GM19452 (cell line): ENCODE measurements around the gene DVL1.
"Not testable (repeated sequence)": the region's sequence is repeated elsewhere in the genome, so short reads cannot be mapped to it uniquely, and the experiment has no call there.

Experiments
- ATAC-seq: cut with Tn5 transposase; IDR thresholded peaks from one replicate; pipeline ENCODE4 v1.9.1; 2021; ENCODE audit not compliant: unreplicated experiment

DVL1 gene

DNA sequence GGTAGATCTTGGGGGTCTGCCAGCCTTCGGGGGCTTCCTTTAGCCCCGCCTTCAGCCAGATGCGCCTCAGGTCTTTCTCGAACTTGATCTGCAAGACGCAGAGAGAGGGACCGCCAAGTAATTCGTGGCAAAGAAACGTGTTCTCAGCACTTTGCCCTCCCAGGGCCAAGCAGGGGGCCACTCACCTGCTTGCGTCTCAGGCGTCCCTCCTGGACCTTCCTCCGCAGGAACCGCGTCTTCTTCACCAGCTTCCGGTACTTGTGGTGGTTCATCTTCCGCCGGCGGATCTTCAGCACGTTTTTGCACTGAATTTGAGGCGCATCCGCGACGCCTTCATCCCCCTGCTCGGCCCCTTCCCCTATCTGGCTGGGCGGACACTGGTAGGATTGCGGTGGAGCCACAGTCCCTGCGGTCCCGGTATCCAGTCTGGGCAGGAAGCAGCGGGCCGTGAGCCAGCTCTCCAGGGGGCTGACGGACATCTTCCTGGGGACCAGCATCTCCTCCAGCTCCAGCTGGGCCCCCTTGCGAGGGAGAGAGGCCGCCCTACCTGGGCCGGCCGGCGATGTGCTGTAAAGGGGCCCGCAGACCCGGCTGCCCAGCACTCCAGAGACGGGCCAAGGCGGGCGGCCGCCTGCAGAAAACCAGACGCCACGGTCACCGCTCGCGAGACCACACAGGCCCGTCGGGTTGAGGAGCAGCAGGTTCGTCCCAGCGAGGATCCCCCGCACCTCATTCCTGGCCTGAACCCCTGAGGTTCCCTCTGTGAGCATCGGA lies 24.8 kb upstream of the DVL1 start:
- no peak for ATAC-seq

- ATAC-seq, result no peak
Observed at GRCh38 chr1:1373051-1373814, 24.0 kb upstream of the DVL1 start.

DNA sequence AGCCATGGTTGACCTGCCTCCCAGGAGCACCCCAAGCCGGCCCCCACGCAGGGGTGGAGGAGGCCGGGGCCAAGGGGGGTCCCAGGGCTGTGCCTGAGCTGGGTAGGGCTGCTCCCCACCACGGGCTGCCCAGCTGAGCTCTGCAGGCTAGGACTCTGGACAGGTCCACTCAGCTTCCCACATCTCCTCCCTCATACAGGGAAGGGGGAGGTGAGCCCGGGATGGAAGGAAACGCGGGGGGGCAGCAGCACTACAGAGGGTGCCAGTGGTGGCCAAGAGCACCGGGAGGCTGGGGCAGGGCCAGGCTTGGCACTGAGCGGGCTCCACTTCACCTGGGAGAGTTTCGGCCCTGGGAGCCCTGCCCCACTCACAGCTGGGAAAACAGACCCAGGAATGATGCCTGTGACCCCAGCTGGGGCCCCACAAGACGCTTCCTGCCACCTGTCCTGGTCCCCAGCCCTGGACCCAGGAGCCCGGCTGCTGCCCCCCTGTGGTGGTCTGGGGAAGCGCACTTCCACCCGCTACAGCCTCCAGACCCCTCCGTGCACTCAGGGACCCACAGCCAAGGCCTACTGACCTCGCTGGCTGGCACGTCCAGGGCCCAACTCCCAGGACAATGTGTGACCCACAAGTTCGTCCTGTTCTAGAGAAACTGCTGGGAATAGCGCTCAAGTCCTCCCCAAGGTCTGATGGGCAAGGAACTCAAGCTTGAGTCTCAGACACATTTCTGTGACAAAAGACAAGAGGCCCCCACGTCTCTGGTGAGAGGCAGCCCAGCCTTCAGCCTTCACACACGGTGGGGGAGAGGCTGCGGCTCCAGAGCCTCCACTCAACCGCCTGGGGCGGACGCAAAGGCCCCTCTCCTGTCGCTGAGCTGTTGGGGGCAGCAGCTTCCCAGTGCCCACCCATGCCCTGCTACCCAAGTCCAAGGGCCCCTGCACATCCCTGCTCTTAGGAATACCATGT lies 22.8 kb upstream of the DVL1 start:
- ATAC-seq, result no peak

GRCh38 chr1:1371364-1371745 lies 22.1 kb upstream of the DVL1 start:
- ATAC-seq, result no peak

DNA sequence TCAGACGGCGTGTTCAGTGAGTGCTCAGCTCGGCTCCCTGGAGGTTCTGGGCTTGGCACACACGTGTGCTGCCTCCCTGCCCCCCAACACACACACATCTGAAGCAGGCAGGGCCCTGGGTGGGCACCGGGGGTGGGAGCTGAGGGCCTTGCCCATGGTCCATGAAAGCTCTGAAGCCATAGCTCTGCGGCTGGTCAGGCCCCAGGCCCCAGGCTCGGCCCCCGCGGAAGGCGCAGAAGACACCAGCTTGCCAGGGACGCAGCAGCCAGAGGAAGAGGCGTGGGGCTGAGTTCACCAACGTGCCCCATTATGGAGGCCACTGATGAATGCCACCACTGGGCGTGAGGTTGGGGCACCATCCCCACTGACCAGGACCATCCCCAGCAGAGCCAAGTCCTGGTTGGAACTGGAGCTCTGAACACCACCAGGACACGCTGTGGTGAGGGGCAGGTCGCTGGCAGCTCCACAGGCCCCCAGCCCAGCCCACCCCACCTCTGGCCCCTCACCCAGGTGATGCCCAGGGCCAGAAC lies 21.6 kb upstream of the DVL1 start:
- no peak for ATAC-seq

DNA sequence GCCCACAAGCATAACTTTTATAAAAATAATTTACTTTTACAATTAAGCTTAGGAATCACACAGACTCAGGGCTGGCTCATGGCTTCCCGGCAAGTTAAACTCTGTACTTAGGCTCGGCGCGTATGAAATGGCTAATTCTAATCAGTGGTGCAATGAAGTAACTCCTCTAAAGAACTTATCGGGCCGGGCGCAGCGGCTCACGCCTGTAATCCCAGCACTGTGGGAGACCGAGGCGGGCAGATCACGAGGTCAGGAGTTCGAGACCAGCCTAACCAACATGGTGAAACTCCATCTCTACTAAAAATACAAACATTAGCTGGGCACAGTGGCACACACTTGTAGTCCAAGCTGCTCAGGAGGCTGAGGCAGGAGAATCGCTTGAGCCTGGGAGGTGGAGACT lies 20.9 kb upstream of the DVL1 start:
- ATAC-seq, result not testable (repeated sequence)

- ATAC-seq, result no peak
Observed at GRCh38 chr1:1367315-1367714, 18.1 kb upstream of the DVL1 start.

DNA sequence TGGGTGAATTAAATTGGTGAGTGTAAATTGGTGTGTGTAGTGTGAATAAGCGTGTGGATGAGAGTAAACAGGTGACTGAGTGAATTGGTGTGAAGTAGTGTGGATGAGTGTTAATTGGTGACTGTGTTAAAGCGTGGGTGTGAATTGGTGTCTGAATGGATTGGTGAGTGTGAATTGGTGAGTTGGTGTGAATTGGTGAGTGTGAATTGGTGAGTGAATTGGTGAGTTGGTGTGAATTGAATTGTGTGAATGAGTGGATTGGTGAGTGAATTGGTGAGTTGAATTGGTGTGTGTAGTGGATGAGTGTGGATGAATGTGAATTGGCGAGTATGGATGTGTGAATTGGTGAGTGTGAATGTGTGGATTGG lies 17.5 kb upstream of the DVL1 start:
- ATAC-seq, result no peak

- ATAC-seq, result no peak
Observed at GRCh38 chr1:1365875-1366698, 16.9 kb upstream of the DVL1 start.

- no peak for ATAC-seq
Observed at GRCh38 chr1:1364266-1364665, 15.0 kb upstream of the DVL1 start.

GRCh38 chr1:1361982-1362423 lies 12.8 kb upstream of the DVL1 start:
- no peak for ATAC-seq

DNA sequence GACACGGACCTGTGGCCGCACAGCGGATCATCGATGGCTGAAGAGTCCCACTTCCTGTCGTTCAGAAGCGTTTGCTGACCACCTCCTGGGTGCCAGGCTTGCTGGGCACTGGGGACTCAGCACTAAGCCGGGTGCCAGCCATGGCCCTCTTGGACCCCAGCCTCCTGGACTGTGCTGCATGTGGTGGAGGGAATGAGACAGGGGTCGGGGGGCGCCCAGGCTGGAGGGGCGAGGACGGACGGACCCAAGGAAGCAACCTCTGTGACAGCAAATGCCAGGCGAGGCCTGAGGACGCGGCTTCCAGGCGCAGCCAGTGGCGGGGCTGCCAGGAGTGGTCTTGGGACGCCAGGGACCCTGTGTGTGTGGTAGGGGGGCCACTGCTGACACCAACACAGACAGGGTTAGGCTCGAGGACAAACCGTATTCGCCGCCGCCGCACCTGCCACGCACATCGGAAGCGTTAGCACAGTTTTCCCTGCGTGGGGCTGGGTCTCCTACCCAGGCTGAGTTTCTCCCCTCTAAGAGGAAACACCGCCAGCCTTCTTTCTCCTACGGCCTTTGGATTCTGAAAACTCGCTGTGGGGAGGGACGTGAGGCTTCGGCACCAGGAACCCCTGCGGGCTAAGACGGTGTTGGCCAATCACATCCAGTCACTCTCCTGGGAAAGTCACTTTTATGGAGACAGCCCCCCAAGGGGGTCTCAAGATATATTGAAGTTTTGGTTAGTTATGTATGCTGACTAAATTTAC lies 12.2 kb upstream of the DVL1 start:
- no peak for ATAC-seq

GRCh38 chr1:1360506-1361169 lies 11.4 kb upstream of the DVL1 start:
- no peak for ATAC-seq

DNA sequence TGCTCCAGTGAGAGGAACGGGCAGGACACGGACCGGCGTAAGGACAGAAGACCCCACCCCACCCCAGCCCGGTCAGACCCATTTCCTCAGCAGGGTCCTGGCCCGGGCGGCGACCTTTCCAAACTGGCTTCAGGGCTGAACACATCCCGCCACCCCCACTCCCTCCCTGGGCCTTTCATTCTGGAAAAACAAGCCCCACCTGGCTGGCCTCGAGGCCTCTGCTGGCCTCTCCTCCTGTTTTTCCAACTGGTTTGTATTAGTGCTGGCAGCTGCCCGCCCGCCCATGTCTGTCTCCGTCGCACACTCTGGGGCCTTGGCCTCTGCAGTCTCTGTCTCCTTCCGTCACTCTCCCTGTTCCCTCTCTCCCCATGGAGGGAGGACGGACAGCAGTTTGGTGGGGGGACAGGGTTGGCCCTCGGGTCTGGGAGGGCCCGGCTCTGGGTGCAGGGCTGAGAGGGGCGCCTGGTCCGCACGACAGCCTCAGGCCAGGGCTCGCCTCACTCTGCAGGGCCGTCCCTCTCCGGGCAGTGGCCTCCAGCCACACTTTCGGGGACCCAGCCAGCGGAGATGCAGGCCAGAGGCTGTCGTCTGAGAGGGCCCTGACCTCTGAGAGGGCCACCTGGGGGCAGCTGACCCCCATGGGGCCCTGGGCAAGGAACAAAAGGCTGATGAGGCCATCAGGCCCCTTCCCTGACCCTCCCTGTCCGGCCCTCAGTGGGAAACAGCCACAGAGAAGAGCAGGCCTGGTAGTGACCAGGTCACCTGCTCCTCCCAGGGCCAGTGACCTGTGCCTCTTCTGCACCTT lies 10.6 kb upstream of the DVL1 start:
- no peak for ATAC-seq

- no peak for ATAC-seq
Observed at GRCh38 chr1:1359308-1359663, 10.1 kb upstream of the DVL1 start.

GRCh38 chr1:1358433-1359271 lies 9.4 kb upstream of the DVL1 start, which contains the start of gene MXRA8:
Gene MXRA8 (minus strand): TSS chr1:1358555. CDS start chr1:1358504, 51 bp downstream.
- no peak for ATAC-seq

DNA sequence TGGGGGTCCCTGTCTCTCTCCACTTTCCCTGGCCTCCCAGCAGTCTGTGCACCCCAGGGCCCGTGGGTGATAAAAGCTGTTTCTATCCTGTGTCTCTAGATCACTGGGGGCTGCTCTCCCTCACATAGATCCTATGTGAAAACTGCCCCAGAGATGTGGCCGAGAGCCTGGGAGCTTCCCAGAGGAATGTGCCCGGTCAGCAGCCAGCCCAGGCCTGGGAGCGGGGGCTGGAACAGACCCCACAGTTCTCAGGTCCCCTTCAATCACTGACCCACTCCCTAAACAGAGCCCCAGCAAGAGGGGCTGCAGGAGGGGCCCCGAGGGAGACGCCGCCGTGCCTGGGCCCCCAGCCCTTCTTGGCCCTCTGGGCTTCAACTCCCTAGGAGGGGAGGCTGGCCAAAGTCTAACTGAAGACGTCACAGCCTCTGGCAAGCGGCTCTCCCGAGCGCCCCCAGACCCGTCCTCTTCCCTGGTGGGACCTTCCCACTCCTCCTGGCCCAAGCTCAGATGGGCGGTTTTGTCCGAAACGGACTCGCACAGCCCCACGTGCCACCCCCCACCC lies 8.7 kb upstream of the DVL1 start:
- ATAC-seq, result no peak
